HEK293T (cell line): ENCODE measurements around the gene TOMM22.

ENCODE experiments used
- CTCF ChIA-PET: fragments of 350-600 bp; formaldehyde crosslinking; extraction: SDS; loops from one replicate; lab custom pipeline; 2021; ENCODE audit warnings: antibody characterized with exemption, inconsistent platforms; lab: Yijun Ruan, JAX
- POLR2A ChIA-PET: fragments of 350-600 bp; formaldehyde crosslinking; extraction: SDS; loops from one replicate; lab custom pipeline; 2020; ENCODE audit warnings: antibody characterized with exemption, inconsistent platforms; lab: Yijun Ruan, JAX
- DNase-seq: peaks from one replicate; pipeline ENCODE4 v3.0.0; 2012; ENCODE audit warnings: mixed read lengths; ENCODE audit errors: extremely low spot score
- ARNT ChIP-seq: fragments of 450-650 bp; IDR thresholded peaks from 2 replicates; pipeline ENCODE4 v1.6.1; 2017; ENCODE audit warnings: mild to moderate bottlenecking
- BHLHE40 ChIP-seq: fragments of 450-650 bp; IDR thresholded peaks from 2 replicates; pipeline ENCODE4 v1.6.1; 2016; ENCODE audit warnings: mild to moderate bottlenecking, moderate library complexity, borderline replicate concordance
- CTBP1 ChIP-seq: fragments of 450-650 bp; IDR thresholded peaks from 2 replicates; pipeline ENCODE4 v1.6.1; 2016; ENCODE audit warnings: borderline replicate concordance
- ELF4 ChIP-seq: fragments of 450-650 bp; IDR thresholded peaks from 2 replicates; pipeline ENCODE4 v1.6.1; 2017; ENCODE audit warnings: antibody characterized with exemption
- FOXA1 ChIP-seq: fragments of 450-650 bp; IDR thresholded peaks from 2 replicates; pipeline ENCODE4 v1.6.1; 2016; ENCODE audit warnings: mild to moderate bottlenecking
- FOXK2 ChIP-seq: fragments of 450-650 bp; IDR thresholded peaks from 2 replicates; pipeline ENCODE4 v1.6.1; 2016; ENCODE audit warnings: mild to moderate bottlenecking
- FOXM1 ChIP-seq: fragments of 450-650 bp; IDR thresholded peaks from 2 replicates; pipeline ENCODE4 v1.6.1; 2017; ENCODE audit warnings: mild to moderate bottlenecking, borderline replicate concordance
- HDGF ChIP-seq: fragments of 450-650 bp; IDR thresholded peaks from 2 replicates; pipeline ENCODE4 v1.6.1; 2017; ENCODE audit warnings: antibody characterized with exemption, borderline replicate concordance
- L3MBTL2 ChIP-seq: fragments of 450-650 bp; conservative IDR thresholded peaks from 2 replicates; pipeline ENCODE4 v1.6.1; 2016; ENCODE audit warnings: mild to moderate bottlenecking
- LEF1 ChIP-seq: fragments of 450-650 bp; IDR thresholded peaks from 2 replicates; pipeline ENCODE4 v1.6.1; 2017; ENCODE audit warnings: mild to moderate bottlenecking, borderline replicate concordance
- NFRKB ChIP-seq: fragments of 450-650 bp; IDR thresholded peaks from 2 replicates; pipeline ENCODE4 v1.6.1; 2016; ENCODE audit warnings: mild to moderate bottlenecking, moderate library complexity
- SP1 ChIP-seq: fragments of 450-650 bp; IDR thresholded peaks from 2 replicates; pipeline ENCODE4 v1.6.1; 2017
- SUZ12 ChIP-seq: fragments of 450-650 bp; IDR thresholded peaks from 2 replicates; pipeline ENCODE4 v1.6.1; 2016; ENCODE audit warnings: mild to moderate bottlenecking
- TARDBP ChIP-seq: fragments of 450-650 bp; IDR thresholded peaks from 2 replicates; pipeline ENCODE4 v1.6.1; 2016
- ZNF384 ChIP-seq: fragments of 450-650 bp; IDR thresholded peaks from 2 replicates; pipeline ENCODE4 v1.6.1; 2016
- TF ChIP-seq, protein P1 (sequence below): fragments of 450-650 bp; IDR thresholded peaks from 2 replicates; pipeline ENCODE4 v1.6.1; 2016

TOMM22 gene

GRCh38 chr22:38709306-38709705 is 27.5 kb downstream of the TOMM22 start:
- ChIA-PET POLR2A (interaction anchor here (0.6 kb wide), 1 partner anchor 49 kb away, joined by 3 read pairs; no protein-coding TSS in a partner anchor), CTCF (interaction anchor here (1.2 kb wide), 2 partner anchors 16 to 24 kb away, joined by 3 to 6 read pairs; no protein-coding TSS in a partner anchor)
- no peak for TF ChIP-seq BHLHE40
- no peak for TF ChIP-seq ZNF384
- no peak for TF ChIP-seq FOXA1
- TF ChIP-seq LEF1: no peak
- TF ChIP-seq CTBP1: no peak
- TF ChIP-seq HDGF: no peak
- TF ChIP-seq FOXM1: no peak
- no peak for TF ChIP-seq ELF4
- no peak for TF ChIP-seq ARNT
- no peak for TF ChIP-seq TARDBP
- DNase-seq: no peak

GRCh38 chr22:38710351-38710750 is 28.6 kb downstream of the TOMM22 start:
- TF ChIP-seq TARDBP (no peak), L3MBTL2 (no peak), ELF4 (no peak), HDGF (no peak), NFRKB (no peak), ZNF384 (no peak), FOXM1 (no peak)
- no peak for DNase-seq
- ChIA-PET POLR2A (no interaction called here), CTCF (no interaction called here)

GRCh38 chr22:38710866-38711265 is 29.1 kb downstream of the TOMM22 start:
- DNase-seq: no peak
- TF ChIP-seq TARDBP: no peak
- TF ChIP-seq FOXA1: no peak
- TF ChIP-seq L3MBTL2: no peak
- no peak for TF ChIP-seq ZNF384
- POLR2A ChIA-PET: no interaction called here
- CTCF ChIA-PET: no interaction called here

- ChIA-PET POLR2A (interaction anchor here (2.1 kb wide), 1 partner anchor 31 kb away, joined by 8 read pairs; the partner anchor contains the start of gene TOMM22), CTCF (no interaction called here)
- TF ChIP-seq HDGF (no peak), BHLHE40 (no peak), FOXA1 (no peak), FOXM1 (no peak), CTBP1 (no peak), SUZ12 (no peak), TARDBP (no peak), ARNT (no peak), FOXK2 (no peak), ELF4 (no peak), L3MBTL2 (no peak), LEF1 (no peak), SP1 (no peak), NFRKB (no peak)
- TF ChIP-seq, protein P1, sequence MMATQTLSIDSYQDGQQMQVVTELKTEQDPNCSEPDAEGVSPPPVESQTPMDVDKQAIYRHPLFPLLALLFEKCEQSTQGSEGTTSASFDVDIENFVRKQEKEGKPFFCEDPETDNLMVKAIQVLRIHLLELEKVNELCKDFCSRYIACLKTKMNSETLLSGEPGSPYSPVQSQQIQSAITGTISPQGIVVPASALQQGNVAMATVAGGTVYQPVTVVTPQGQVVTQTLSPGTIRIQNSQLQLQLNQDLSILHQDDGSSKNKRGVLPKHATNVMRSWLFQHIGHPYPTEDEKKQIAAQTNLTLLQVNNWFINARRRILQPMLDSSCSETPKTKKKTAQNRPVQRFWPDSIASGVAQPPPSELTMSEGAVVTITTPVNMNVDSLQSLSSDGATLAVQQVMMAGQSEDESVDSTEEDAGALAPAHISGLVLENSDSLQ: no peak
- DNase-seq: no peak
Measured at GRCh38 chr22:38712486-38713207, 30.9 kb downstream of the TOMM22 start.

DNA sequence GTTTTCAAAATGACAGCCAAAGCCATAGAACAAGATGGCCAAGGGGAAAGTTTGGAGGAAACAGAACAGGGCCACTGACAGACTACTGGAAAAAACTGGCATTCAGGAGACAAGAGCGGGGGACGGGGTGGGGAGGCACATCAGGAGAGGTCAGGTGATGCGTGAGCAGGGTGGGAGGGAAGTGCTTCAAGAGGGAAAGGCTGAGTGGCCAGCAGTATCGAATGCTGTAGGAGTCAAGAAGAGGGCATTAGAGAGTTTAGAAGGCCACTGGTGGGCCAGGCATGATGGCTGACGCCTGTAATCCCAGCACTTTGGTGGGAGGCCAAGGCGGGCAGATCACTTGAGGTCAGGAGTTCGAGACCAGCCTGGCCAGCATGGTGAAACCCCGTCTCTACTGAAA is 32.2 kb downstream of the TOMM22 start:
- no peak for TF ChIP-seq LEF1
- TF ChIP-seq ELF4: no peak
- no peak for TF ChIP-seq SUZ12
- TF ChIP-seq L3MBTL2: no peak
- TF ChIP-seq SP1: no peak
- TF ChIP-seq TARDBP: no peak
- no peak for TF ChIP-seq ZNF384
- TF ChIP-seq ARNT: no peak
- no peak for TF ChIP-seq BHLHE40
- TF ChIP-seq CTBP1: no peak
- no peak for TF ChIP-seq NFRKB
- no peak for TF ChIP-seq HDGF
- no peak for TF ChIP-seq FOXM1
- no peak for TF ChIP-seq FOXA1
- TF ChIP-seq, protein P1: no peak
- no peak for TF ChIP-seq FOXK2
- ChIA-PET CTCF (no interaction called here), POLR2A (interaction anchor here (0.7 to 2.2 kb wide), 2 partner anchors 8 to 32 kb away, joined by 3 to 13 read pairs; partner anchors contain the start of genes GTPBP1 and TOMM22)
- no peak for DNase-seq

GRCh38 chr22:38715176-38715764 is 33.5 kb downstream of the TOMM22 start:
- TF ChIP-seq HDGF: no peak
- TF ChIP-seq, protein P1: no peak
- no peak for TF ChIP-seq BHLHE40
- no peak for TF ChIP-seq TARDBP
- no peak for TF ChIP-seq NFRKB
- TF ChIP-seq SP1: no peak
- no peak for TF ChIP-seq FOXK2
- no peak for TF ChIP-seq L3MBTL2
- TF ChIP-seq ZNF384: no peak
- no peak for TF ChIP-seq FOXM1
- no peak for TF ChIP-seq ARNT
- TF ChIP-seq ELF4: no peak
- TF ChIP-seq LEF1: no peak
- no peak for TF ChIP-seq FOXA1
- no peak for TF ChIP-seq CTBP1
- CTCF ChIA-PET: interaction anchor here (0.6 kb wide), 1 partner anchor 18 kb away, joined by 3 read pairs; no protein-coding TSS in a partner anchor
- DNase-seq: no peak
- POLR2A ChIA-PET: interaction anchor here (2.2 kb wide), 1 partner anchor 10 kb away, joined by 13 read pairs; the partner anchor contains the start of gene GTPBP1
